ENCODE results near the gene KCNQ1.
A peak's percentile ranks its signal among the peaks of the same experiment; 100 is the strongest.

KCNQ1 gene

GRCh38 chr11:2693271-2694261 lies 248.8 kb downstream of the KCNQ1 start:
- H3K9ac ChIP-seq (ENCODE audit: low read depth, low read length, poor library complexity, severe bottlenecking), result peak overlapping the region; percentile 77
- H3K4me1 ChIP-seq (ENCODE audit: insufficient read depth, low read length, poor library complexity, severe bottlenecking), result peaks cover 97% of the 10 kb centered on the region
- H3F3A ChIP-seq (ENCODE audit: low read depth), result peaks cover 3% of the 10 kb centered on the region
- no peak overlapping the region for H2AFZ ChIP-seq (ENCODE audit: low read length)
- TF ChIP-seq EZH2phosphoT487 (IDR thresholded peaks at IDR 0.05; ENCODE audit: borderline replicate concordance) (no peak), CTCF (conservative IDR thresholded peaks at IDR 0.05; ENCODE audit: low read length) (peak; percentile 58)
- H3K36me3 ChIP-seq (ENCODE audit: insufficient read depth, low read length), result peaks cover 6% of the 10 kb centered on the region; the same call in 1 of the 2 replicates
- H4K20me1 ChIP-seq (ENCODE audit: insufficient read depth, low read length, poor library complexity, severe bottlenecking), result peaks cover 79% of the 10 kb centered on the region
- H3K27me3 ChIP-seq (ENCODE audit: insufficient read depth, low read length, poor library complexity, severe bottlenecking), result no peaks in the 10 kb centered on the region
- H3K9me2 ChIP-seq (replicated peaks; ENCODE audit: low read depth, low read length), result no peaks in the 10 kb centered on the region
- H3K9me3 ChIP-seq (ENCODE audit: insufficient read depth, low read depth, low read length), result no peaks in the 10 kb centered on the region
- peak overlapping the region; percentile 75 for H3K4me3 ChIP-seq (ENCODE audit: low read length, poor library complexity, severe bottlenecking)
- peak overlapping the region; percentile 88 for H3K4me2 ChIP-seq (ENCODE audit: low read depth, low read length, poor library complexity, severe bottlenecking)
- peaks cover 99% of the 10 kb centered on the region for H3K79me2 ChIP-seq (ENCODE audit: insufficient read depth, low read length)

GRCh38 chr11:2694495-2694894 lies 249.7 kb downstream of the KCNQ1 start:
- no peak for TF ChIP-seq EZH2phosphoT487 (IDR thresholded peaks at IDR 0.05; ENCODE audit: borderline replicate concordance)
- TF ChIP-seq CTCF (conservative IDR thresholded peaks at IDR 0.05; ENCODE audit: low read length), result no peak
- Histone ChIP-seq H3K36me3 (ENCODE audit: insufficient read depth, low read length) (peaks cover 6% of the 10 kb centered on the region; the same call in 1 of the 2 replicates), H3K9ac (ENCODE audit: low read depth, low read length, poor library complexity, severe bottlenecking) (peak overlapping the region; percentile 77), H2AFZ (ENCODE audit: low read length) (no peak overlapping the region), H4K20me1 (ENCODE audit: insufficient read depth, low read length, poor library complexity, severe bottlenecking) (peaks cover 82% of the 10 kb centered on the region), H3K4me2 (ENCODE audit: low read depth, low read length, poor library complexity, severe bottlenecking) (peak overlapping the region; percentile 88), H3K79me2 (ENCODE audit: insufficient read depth, low read length) (peaks cover 99% of the 10 kb centered on the region), H3K9me2 (replicated peaks; ENCODE audit: low read depth, low read length) (no peaks in the 10 kb centered on the region), H3F3A (ENCODE audit: low read depth) (peaks cover 3% of the 10 kb centered on the region), H3K27me3 (ENCODE audit: insufficient read depth, low read length, poor library complexity, severe bottlenecking) (no peaks in the 10 kb centered on the region), H3K4me3 (ENCODE audit: low read length, poor library complexity, severe bottlenecking) (peak overlapping the region; percentile 75), H3K4me1 (ENCODE audit: insufficient read depth, low read length, poor library complexity, severe bottlenecking) (peaks cover 89% of the 10 kb centered on the region), H3K9me3 (ENCODE audit: insufficient read depth, low read depth, low read length) (no peaks in the 10 kb centered on the region)

- Histone ChIP-seq H4K20me1 (ENCODE audit: insufficient read depth, low read length, poor library complexity, severe bottlenecking) (peaks cover 75% of the 10 kb centered on the region), H3K36me3 (ENCODE audit: insufficient read depth, low read length) (peaks cover 5% of the 10 kb centered on the region; the same call in 1 of the 2 replicates), H3K9me2 (replicated peaks; ENCODE audit: low read depth, low read length) (no peaks in the 10 kb centered on the region), H3K27me3 (ENCODE audit: insufficient read depth, low read length, poor library complexity, severe bottlenecking) (no peaks in the 10 kb centered on the region), H3K9ac (ENCODE audit: low read depth, low read length, poor library complexity, severe bottlenecking) (peak overlapping the region; percentile 77), H3K4me1 (ENCODE audit: insufficient read depth, low read length, poor library complexity, severe bottlenecking) (peaks cover 81% of the 10 kb centered on the region), H2AFZ (ENCODE audit: low read length) (no peak overlapping the region), H3K4me3 (ENCODE audit: low read length, poor library complexity, severe bottlenecking) (peak overlapping the region; percentile 75), H3F3A (ENCODE audit: low read depth) (peaks cover 3% of the 10 kb centered on the region), H3K9me3 (ENCODE audit: insufficient read depth, low read depth, low read length) (no peaks in the 10 kb centered on the region), H3K4me2 (ENCODE audit: low read depth, low read length, poor library complexity, severe bottlenecking) (peak overlapping the region; percentile 88), H3K79me2 (ENCODE audit: insufficient read depth, low read length) (peaks cover 94% of the 10 kb centered on the region)
- TF ChIP-seq EZH2phosphoT487 (IDR thresholded peaks at IDR 0.05; ENCODE audit: borderline replicate concordance) (no peak), CTCF (conservative IDR thresholded peaks at IDR 0.05; ENCODE audit: low read length) (no peak)
Measured at GRCh38 chr11:2694995-2695939, 250.5 kb downstream of the KCNQ1 start.

Measured in Loucy (cell line).